ENCODE measurements around the gene SPRYD4. TPM values are rescaled to one million over a fixed set of nuclear protein-coding genes. Genes with fewer than 3 reads are reported as not detected.

Gene SPRYD4
- 1.8 and 1.9 TPM in 2 replicates for total RNA-seq

GRCh38 chr12:56468216-56469006, at the start of gene SPRYD4:
Gene SPRYD4 (plus strand): TSS chr12:56468578. CDS start chr12:56468592, 14 bp downstream.

GRCh38 chr12:56448860-56449621, 19.3 kb upstream of the SPRYD4 start, which contains the start of gene TIMELESS:
Gene TIMELESS (minus strand): TSS chr12:56449426. CDS start chr12:56434170, 15,256 bp downstream.

GRCh38 chr12:56454557-56454956, 13.8 kb upstream of the SPRYD4 start, which contains the start of gene MIP:
Gene MIP (minus strand): TSS chr12:56454657. CDS start chr12:56454613, 44 bp downstream.

GRCh38 chr12:56488041-56488955, 19.9 kb downstream of the SPRYD4 start, which contains the start of gene GLS2:
Gene GLS2 (minus strand): TSS chr12:56488161. CDS start chr12:56488118, 43 bp downstream.

GRCh38 chr12:56521590-56522371, 53.4 kb downstream of the SPRYD4 start, which contains the start of gene RBMS2:
Gene RBMS2 (plus strand): TSS chr12:56521820. CDS start chr12:56522024, 204 bp downstream.

Other genes with a start within 250 kb of the SPRYD4 start
- 69.8 and 77.7 TPM in 2 replicates for gene RNF41, start 246.7 kb upstream of the SPRYD4 start, total RNA-seq
- 16.1 and 19.8 TPM in 2 replicates for gene NABP2, start 244.2 kb upstream of the SPRYD4 start, total RNA-seq
- 0.09 TPM in 1 of 2 replicates, not detected in the other for gene SLC39A5, start 238.5 kb upstream of the SPRYD4 start, total RNA-seq
- 10.1 and 12.2 TPM in 2 replicates for gene ANKRD52, start 210.2 kb upstream of the SPRYD4 start, total RNA-seq
- 8.6 and 9.0 TPM in 2 replicates for gene COQ10A, start 201.6 kb upstream of the SPRYD4 start, total RNA-seq
- 94.5 and 111 TPM in 2 replicates for gene CS, start 168.2 kb upstream of the SPRYD4 start, total RNA-seq
- gene CNPY2, start 152.6 kb upstream of the SPRYD4 start, total RNA-seq, result 61.3 and 67.6 TPM in 2 replicates
- 9.6 and 15.1 TPM in 2 replicates for gene PAN2, start 134.6 kb upstream of the SPRYD4 start, total RNA-seq
- 0.11 TPM in 1 of 2 replicates, not detected in the other for gene IL23A, start 129.7 kb upstream of the SPRYD4 start, total RNA-seq
- gene STAT2, start 108.5 kb upstream of the SPRYD4 start, total RNA-seq, result 65.0 and 72.6 TPM in 2 replicates
- gene APOF, start 105.7 kb upstream of the SPRYD4 start, total RNA-seq, result not detected in 2 replicates
- gene TIMELESS, start 19.2 kb upstream of the SPRYD4 start, total RNA-seq, result 7.0 and 7.2 TPM in 2 replicates
- gene MIP, start 13.9 kb upstream of the SPRYD4 start, total RNA-seq, result 0.22 and 0.26 TPM in 2 replicates
- 0.11 and 0.17 TPM in 2 replicates for gene GLS2, start 19.6 kb downstream of the SPRYD4 start, total RNA-seq
- 42.8 and 44.4 TPM in 2 replicates for gene RBMS2, start 53.2 kb downstream of the SPRYD4 start, total RNA-seq
- 22.3 and 23.8 TPM in 2 replicates for gene BAZ2A, start 161.7 kb downstream of the SPRYD4 start, total RNA-seq
- gene ATP5F1B, start 177.4 kb downstream of the SPRYD4 start, total RNA-seq, result 472 and 500 TPM in 2 replicates
- 46.1 and 63.1 TPM in 2 replicates for gene PTGES3, start 219.7 kb downstream of the SPRYD4 start, total RNA-seq

Data from dermis lymphatic vessel endothelial cell (primary cell).